ENCODE measurements around the gene CERS3. TPM values are rescaled to one million over a fixed set of nuclear protein-coding genes. Genes with fewer than 3 reads are reported as not detected.

CERS3 gene
- total RNA-seq, 4 donors from 2014 or later: 0.13 to 2.0 (median 0.45) TPM; not detected in 1

DNA sequence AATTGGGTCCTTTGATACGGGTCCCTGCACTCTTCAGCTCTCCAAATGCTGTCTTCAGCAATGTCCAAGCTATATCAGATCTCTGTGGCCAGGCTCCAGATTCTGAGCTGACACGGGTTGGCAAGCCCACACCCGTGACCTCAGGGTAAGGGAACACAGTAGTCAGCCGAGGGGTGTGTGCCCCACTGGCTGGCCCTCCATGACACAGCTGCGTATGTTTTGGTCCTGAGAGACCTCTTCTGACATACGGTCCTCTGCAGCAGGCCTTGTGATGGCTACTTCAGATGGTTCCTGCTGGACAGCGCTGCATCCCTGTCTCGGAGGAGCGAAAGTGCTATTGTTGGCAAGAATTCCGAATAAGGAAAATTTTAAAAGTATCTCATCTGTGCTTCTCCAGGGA, 101.8 kb downstream of the CERS3 start:
- Histone ChIP-seq H3K4me1 (peaks cover 3 to 4% of the 10 kb centered on the region in 2 donors), H3K27ac (no peak overlapping the region), H3K4me3 (replicated peaks in 1 of 3) (no peak overlapping the region), H3K9me3 (no peaks in the 10 kb centered on the region), H3K36me3 (no peaks in the 10 kb centered on the region), H3K27me3 (no peaks in the 10 kb centered on the region)
- intact Hi-C loops (cut with DNase I): no loop called here
- 29 to 48% methylated on average over 10 of the region's 10 CpGs for WGBS, 2 donors
- TF ChIP-seq POLR2A (IDR thresholded peaks at IDR 0.05): no peak
- TF ChIP-seq, protein P1, sequence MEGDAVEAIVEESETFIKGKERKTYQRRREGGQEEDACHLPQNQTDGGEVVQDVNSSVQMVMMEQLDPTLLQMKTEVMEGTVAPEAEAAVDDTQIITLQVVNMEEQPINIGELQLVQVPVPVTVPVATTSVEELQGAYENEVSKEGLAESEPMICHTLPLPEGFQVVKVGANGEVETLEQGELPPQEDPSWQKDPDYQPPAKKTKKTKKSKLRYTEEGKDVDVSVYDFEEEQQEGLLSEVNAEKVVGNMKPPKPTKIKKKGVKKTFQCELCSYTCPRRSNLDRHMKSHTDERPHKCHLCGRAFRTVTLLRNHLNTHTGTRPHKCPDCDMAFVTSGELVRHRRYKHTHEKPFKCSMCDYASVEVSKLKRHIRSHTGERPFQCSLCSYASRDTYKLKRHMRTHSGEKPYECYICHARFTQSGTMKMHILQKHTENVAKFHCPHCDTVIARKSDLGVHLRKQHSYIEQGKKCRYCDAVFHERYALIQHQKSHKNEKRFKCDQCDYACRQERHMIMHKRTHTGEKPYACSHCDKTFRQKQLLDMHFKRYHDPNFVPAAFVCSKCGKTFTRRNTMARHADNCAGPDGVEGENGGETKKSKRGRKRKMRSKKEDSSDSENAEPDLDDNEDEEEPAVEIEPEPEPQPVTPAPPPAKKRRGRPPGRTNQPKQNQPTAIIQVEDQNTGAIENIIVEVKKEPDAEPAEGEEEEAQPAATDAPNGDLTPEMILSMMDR (IDR thresholded peaks at IDR 0.05): no peak
- peak; percentile 36 to 39 for DNase-seq

DNA sequence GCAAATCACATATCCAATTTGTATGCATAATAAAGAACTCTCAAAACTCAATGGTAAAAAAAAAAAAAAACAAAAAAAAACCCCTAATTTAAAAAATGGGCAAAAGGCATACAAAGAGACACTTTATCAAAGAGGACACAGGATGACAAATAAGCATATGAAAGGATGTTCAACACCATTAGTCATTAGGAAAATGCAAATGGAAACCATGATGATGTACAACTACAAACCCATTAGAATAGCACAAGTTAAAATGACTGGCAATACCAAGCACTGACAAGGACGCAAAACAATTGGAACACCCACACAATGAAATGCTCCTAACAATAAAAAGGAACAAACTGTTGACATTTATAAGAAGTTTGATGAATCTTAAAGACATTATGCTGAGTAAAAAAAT, 123.6 kb downstream of the CERS3 start:
- TF ChIP-seq, protein P1 (IDR thresholded peaks at IDR 0.05): no peak
- TF ChIP-seq POLR2A (IDR thresholded peaks at IDR 0.05): no peak
- Histone ChIP-seq H3K4me3 (replicated peaks in 1 of 3) (no peak overlapping the region), H3K27me3 (no peaks in the 10 kb centered on the region), H3K36me3 (no peaks in the 10 kb centered on the region), H3K9me3 (no peaks in the 10 kb centered on the region), H3K4me1 (no peaks in the 10 kb centered on the region), H3K27ac (no peak overlapping the region)
- intact Hi-C loops (cut with DNase I): no loop called here
- DNase-seq: no peak
- 96 to 98% methylated on average over 1 of the region's 1 CpG for whole genome bisulfite sequencing, 2 donors

DNA sequence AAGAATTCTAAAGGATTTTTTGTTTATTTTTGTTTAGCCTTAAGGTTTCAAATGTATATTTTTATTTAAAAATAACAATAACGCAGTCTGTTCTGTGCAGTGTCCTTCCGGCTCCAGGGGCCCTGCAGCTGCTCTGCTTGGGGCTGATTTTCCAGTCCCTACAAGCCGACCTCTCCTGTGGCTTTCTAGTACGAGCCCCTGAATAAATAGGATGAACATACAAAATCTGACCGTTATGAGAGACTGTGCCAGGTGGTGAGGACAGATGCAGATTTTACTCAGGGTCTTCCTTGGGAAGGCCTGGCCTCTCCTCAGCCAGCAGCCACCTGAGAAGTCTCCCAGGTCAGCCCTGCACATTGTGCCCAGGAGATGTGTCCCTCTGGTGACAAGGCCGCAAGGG, 127.8 kb downstream of the CERS3 start:
- 85 to 90% methylated on average over 6 of the region's 6 CpGs for WGBS, 2 donors
- no peaks in the 10 kb centered on the region for H3K4me1 ChIP-seq
- no peaks in the 10 kb centered on the region for H3K27me3 ChIP-seq
- H3K9me3 ChIP-seq: no peaks in the 10 kb centered on the region
- DNase-seq: no peak
- intact Hi-C loops (cut with DNase I): no loop called here
- H3K4me3 ChIP-seq (replicated peaks in 1 of 3): no peak overlapping the region
- no peaks in the 10 kb centered on the region for H3K36me3 ChIP-seq
- H3K27ac ChIP-seq: no peak overlapping the region
- TF ChIP-seq, protein P1 (IDR thresholded peaks at IDR 0.05): no peak
- no peak for TF ChIP-seq POLR2A (IDR thresholded peaks at IDR 0.05)

DNA sequence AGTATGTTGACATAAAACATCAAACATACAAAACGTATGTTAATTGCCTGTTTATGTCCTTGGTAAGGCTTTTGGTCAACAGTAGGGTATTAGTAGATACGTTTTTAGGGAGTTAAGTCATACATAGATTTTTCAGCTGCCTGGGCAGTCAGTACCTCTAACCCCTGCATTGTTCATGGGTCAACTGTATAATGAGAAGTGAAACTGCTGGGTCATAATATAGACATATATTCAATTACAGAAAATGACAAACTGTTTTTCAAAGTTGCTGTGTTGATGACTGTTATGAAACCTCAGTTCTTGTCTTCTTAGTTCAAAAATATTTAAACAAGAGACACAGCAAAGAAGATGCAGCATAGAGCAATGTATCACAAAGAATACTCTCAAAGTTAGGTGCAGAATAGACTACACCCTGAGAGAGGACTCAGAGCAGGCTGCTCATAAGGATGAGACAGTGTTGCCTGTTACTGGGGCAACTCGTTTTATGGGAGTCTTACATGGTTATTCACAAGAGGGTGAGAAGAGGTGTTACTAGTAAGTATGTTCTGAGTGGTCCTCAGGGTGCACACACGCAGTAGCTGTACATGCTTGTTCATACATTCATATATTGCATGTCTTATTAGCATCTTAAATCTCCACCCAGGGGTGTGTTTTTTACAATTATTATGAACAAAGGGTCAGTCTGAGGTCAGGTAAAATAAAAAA, 133.9 kb downstream of the CERS3 start:
- no peak for DNase-seq
- no peaks in the 10 kb centered on the region for H3K27me3 ChIP-seq
- WGBS, 2 donors: 67 to 68% methylated on average over 4 of the region's 4 CpGs
- no peaks in the 10 kb centered on the region for H3K36me3 ChIP-seq
- no peaks in the 10 kb centered on the region for H3K4me1 ChIP-seq
- no peak for TF ChIP-seq POLR2A (IDR thresholded peaks at IDR 0.05)
- TF ChIP-seq, protein P1 (IDR thresholded peaks at IDR 0.05): no peak
- H3K9me3 ChIP-seq: no peaks in the 10 kb centered on the region
- intact Hi-C loops (cut with DNase I): no loop called here
- no peak overlapping the region for H3K27ac ChIP-seq
- H3K4me3 ChIP-seq (replicated peaks in 1 of 3): no peak overlapping the region

DNA sequence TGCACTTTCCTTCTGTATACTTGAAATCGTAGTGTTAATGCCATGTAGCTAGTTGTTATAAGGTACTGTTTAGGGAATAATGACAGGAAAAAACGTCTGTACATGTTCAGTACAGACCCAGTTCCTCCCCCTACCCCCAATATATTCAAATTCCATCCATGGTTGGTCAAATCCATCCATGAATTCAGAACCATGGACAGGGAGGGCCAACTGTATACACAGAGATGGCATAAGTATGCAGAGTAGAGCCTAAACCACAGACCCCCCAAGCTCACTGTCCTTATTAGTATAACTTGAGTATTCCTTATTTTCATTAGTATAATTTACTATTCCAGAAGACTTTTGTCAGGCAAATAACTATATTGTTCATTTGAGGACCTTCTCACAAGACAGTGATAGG, 135.7 kb downstream of the CERS3 start:
- Histone ChIP-seq H3K9me3 (no peaks in the 10 kb centered on the region), H3K27ac (no peak overlapping the region), H3K4me1 (no peaks in the 10 kb centered on the region), H3K27me3 (no peaks in the 10 kb centered on the region), H3K4me3 (replicated peaks in 1 of 3) (no peak overlapping the region), H3K36me3 (no peaks in the 10 kb centered on the region)
- no peak for DNase-seq
- WGBS, 2 donors: 61 to 64% methylated on average over 2 of the region's 2 CpGs
- intact Hi-C loops (cut with DNase I): no loop called here
- TF ChIP-seq, protein P1 (IDR thresholded peaks at IDR 0.05): no peak
- no peak for TF ChIP-seq POLR2A (IDR thresholded peaks at IDR 0.05)

Data from thyroid gland (tissue), 4 donors.